ENCODE results near the gene ACER1.

GRCh38 chr19:6334490-6335285 is 1.3 kb upstream of the ACER1 start:
- TF ChIP-seq CTCF (IDR thresholded peaks at IDR 0.05) (no peak), POLR2A (IDR thresholded peaks at IDR 0.05) (no peak)
